OCI-M1 (cell line): ENCODE results near the gene PTCRA.
A peak's percentile ranks its signal among the peaks of the same experiment; 100 is the strongest.
"Not testable (repeated sequence)": the region's sequence is repeated elsewhere in the genome, so short reads cannot be mapped to it uniquely, and the experiment has no call there.

Experiments used
- DNase-seq: peaks from one replicate; lab custom pipeline; 2025; lab: John Stamatoyannopoulos, UW

PTCRA gene, protein sequence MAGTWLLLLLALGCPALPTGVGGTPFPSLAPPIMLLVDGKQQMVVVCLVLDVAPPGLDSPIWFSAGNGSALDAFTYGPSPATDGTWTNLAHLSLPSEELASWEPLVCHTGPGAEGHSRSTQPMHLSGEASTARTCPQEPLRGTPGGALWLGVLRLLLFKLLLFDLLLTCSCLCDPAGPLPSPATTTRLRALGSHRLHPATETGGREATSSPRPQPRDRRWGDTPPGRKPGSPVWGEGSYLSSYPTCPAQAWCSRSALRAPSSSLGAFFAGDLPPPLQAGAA

DNA sequence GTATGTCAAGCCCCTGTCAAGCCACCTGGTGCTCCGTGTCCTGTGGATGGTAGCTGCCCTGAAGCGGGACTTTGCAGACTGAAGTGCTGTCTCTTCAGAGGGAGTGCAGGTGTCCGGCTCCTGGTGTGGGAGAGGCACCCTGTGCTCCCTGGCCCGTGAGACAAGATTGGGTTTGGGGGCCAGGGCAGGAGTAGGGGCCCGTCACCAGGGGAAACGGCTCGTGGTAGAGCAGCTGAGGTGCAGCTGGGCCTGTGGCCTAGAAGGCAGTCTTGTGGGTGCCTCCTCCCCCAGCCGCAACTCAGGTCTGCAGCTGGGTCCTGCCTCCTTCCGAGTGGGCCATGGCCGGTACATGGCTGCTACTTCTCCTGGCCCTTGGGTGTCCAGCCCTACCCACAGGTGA is at the start of gene PTCRA:
Gene PTCRA (plus strand): TSS at position 322 of the 400 bp plus-strand sequence. CDS start 17 bp downstream, at position 339.
- no peak for DNase-seq

- DNase-seq, result no peak
These were observed 45.5 kb upstream of the PTCRA start for GRCh38 chr6:42870145-42870936.

- no peak for DNase-seq
These were observed 44.1 kb upstream of the PTCRA start for GRCh38 chr6:42871711-42872110.

GRCh38 chr6:42873313-42873712 is 42.5 kb upstream of the PTCRA start:
- no peak for DNase-seq

DNA sequence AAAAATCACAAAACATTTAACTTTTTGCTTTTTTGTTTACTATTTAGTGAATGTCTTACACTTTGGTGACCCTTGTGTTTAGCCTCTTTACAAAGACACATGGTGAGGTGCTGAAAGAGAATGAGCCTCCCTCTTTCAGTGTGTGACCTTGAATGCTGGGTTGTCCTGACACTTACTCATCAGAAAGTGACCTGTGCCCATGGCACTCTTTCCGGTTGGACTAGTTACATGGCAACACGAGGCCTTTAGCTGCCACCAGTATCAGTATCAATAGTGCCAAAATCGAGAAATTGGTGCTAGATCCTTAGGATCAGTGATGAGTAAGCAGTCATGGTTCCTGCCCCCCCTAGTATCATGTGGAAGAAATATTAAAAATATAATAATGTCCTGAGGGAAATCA is 38.2 kb upstream of the PTCRA start:
- DNase-seq, result peak; percentile 33

GRCh38 chr6:42879372-42880239 is 36.2 kb upstream of the PTCRA start, which contains the start of gene RPL7L1:
Gene RPL7L1, plus strand, starts transcription at chr6:42879616. Its CDS starts 295 bp downstream, at chr6:42879911.
- peak; percentile 98 for DNase-seq

DNA sequence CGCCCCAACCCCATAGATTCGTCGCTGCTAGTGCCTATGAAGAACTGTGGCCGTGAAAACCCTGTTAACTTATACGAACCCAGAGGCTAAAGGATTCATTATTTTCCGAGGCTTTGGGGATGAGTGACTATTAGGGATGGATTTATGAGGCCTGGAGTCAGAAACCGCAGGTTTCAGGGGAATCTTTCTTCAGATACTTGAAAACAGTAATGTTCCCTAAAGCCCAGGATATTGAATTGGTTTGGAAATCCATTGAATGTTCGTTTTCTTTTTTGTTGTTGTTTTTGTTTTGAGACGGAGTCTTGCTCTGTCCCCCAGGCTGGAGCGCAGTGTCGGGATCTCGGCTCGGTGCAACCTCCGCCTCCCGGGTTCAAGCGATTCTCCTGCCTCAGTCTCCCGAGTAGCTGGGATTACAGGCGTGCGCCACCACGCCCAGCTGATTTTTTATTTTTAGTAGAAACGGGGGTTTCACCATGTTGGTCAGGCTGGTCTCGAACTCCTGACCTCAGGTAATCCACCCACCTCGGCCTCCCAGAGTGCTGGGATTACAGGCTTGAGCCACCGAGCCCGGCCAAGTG is 35.5 kb upstream of the PTCRA start:
- DNase-seq, result not testable (repeated sequence)

DNA sequence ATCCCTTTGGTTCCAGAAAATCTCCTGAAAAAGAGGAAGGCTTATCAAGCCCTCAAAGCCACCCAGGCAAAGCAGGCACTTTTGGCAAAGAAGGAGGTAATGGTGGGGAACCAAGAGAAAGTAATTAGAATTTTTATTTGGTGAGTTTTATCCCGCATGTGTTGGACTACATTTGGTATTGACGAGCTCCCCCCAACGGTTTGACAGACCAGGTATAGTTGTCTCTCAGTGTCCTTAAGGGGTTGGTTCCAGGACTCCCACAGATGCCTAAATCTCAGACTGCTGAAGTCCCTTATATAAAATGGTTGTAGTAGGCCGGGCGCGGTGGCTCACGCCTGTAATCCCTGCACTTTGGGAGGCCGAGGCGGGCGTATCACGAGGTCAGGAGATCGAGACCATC is 35.0 kb upstream of the PTCRA start:
- DNase-seq, result not testable (repeated sequence)

- no peak for DNase-seq
These were observed 30.2 kb upstream of the PTCRA start for GRCh38 chr6:42885702-42886101.

GRCh38 chr6:42888201-42888600 is 27.7 kb upstream of the PTCRA start:
- DNase-seq, result not testable (repeated sequence)

GRCh38 chr6:42889815-42890214 is 26.0 kb upstream of the PTCRA start:
- DNase-seq, result no peak

DNA sequence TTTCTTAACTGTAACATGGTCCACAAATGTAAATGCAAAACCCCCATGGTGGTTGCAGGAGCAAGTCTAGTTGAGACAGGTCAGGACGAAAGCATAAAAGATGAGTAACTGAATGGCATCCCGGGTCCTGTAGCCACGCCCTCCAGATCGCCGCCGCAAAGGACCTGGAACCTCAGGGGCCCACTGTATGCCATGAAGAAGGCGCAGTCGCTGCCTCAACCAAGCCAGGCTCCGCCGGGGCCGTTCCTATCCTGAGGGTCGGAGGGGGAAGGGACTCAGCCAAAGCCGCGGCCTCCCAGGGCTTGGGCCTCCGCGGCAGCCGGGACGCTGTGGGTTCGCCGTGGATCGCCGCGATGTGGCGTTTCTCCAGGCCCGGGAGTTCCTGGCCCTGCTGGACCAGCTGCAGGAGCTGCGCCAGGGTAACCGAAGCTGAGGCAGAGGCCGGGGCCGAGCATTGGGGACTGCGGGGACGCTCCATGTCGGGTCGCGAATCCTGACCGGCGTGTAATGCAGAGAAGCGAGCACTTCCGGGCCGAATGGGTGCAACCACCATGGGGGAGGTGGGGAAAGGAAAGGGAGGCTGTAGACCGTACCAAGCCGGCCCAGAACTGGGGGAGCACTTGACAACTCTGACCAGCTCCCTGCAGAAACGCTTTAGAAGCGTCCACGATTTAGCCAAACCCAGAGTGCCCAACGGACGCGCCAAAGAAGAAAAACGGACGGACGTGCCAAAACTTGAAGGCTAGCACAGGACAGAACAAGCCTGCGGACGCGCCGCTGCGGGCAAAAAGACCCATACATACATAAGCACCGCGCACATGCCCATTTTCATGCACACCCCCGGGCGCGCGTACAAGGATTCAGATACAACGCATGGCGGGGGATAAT is 25.3 kb upstream of the PTCRA start:
- peak; percentile 98 for DNase-seq

DNA sequence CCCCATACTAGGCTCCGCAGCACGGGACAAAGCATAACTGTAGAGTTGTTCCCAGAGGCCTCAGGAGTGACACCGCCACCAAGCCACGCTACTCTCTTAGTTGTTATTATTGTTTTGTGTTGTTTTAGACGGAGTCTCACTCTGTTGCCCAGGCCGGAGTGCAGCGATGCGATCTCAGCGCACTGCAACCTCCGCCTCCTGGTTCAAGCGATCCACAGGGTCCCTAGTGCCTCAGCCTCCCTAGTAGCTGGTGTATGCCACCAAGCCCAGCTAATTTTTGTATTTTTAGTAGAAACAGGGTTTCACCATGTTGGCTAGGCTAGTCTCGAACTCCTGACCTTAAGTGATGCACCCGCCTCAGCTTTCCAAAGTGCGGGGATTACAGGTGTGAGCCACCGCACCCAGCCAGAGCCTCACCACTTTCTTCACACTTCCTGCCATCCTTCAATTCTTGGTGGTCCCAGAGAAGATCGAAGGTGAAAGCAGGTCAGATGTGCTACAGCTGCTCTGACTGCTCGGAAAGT is 24.6 kb upstream of the PTCRA start:
- no peak for DNase-seq

DNA sequence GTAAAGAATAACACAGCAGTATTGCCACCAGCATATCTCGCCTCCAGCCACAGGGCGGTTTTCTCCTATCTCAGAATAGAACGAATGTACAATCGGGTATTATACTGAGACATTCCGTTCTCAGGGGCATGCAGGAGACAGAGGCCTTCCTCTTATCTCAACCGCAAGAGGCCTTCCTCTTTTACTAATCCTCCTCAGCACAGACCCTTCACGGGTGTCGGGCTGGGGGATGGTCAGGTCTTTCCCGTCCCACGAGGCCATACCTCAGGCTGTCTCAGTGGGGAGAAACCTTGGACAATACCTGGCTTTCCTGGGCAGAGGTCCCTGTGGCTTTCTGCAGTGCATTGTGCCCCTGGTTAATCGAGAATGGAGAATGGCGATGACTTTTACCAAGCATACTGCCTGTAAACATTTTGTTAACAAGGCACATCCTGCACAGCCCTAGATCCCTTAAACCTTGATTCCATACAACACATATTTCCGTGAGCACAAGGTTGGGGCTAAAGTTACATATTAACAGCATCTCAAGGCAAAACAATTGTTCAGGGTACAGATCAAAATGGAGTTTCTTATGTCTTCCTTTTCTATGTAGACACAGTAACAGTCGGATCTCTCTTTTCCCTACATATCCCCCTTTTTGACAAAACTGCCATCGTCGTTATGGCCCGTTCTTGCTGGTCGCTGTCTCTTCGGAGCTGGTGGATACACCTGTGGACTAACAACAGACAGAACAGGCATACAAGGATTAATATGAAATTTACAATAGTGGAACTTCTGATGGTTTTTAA is 21.6 kb upstream of the PTCRA start:
- peak; percentile 96 for DNase-seq

- no peak for DNase-seq
These were observed 19.6 kb upstream of the PTCRA start for GRCh38 chr6:42896178-42896719.

DNA sequence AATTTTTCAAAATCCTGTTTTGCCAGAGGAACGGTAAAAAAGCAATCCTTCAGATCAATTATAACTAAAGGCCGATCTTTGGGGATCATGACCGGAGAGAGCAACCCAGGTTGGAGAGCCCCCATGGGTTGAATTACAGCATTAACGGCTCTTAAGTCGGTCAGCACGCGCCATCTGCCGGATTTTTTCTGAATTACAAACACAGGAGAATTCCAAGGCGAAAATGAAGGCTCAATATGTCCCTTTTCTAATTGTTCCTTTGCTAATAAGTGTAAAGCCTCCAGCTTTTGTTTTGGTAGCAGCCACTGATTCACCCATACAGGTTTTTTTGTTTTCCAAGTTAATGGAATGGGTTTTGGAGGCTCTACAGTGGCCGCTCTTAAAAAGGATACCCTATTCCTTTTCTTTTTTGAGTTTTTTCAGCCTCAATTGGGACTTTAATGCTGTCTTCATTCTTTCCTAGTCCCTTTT is 16.9 kb upstream of the PTCRA start:
- DNase-seq, result peak; percentile 96

- no peak for DNase-seq
These were observed 16.0 kb upstream of the PTCRA start for GRCh38 chr6:42899871-42900270.

GRCh38 chr6:42901538-42901957 is 14.3 kb upstream of the PTCRA start:
- peak; percentile 97 for DNase-seq
